OCI-LY1 (cell line): Measurements from ENCODE around the gene ASCC2.

Experiments
- H2AFZ ChIP-seq: fragments of 200-600 bp; sonication (generic), shearing (Covaris generic); 2 replicates; pipeline ENCODE4 v1.6.0; 2014; ENCODE audit warnings: antibody characterized with exemption, mild to moderate bottlenecking, low read length
- H3F3A ChIP-seq: fragments of 200-600 bp; sonication (generic), shearing (Covaris generic); 2 replicates; pipeline ENCODE4 v1.6.0; 2014; ENCODE audit warnings: mild to moderate bottlenecking, antibody characterized with exemption, low read length, moderate library complexity; ENCODE audit not compliant: insufficient read depth
- H3K27ac ChIP-seq: fragments of 200-600 bp; sonication (generic); 2 replicates; pipeline ENCODE4 v1.5.1; 2014; ENCODE audit warnings: low read length, mixed run types, mild to moderate bottlenecking, low read depth; ENCODE audit not compliant: poor library complexity, severe bottlenecking
- H3K27me3 ChIP-seq: fragments of 200-600 bp; sonication (generic); 2 replicates; pipeline ENCODE4 v1.6.0; 2014; ENCODE audit warnings: antibody characterized with exemption, mild to moderate bottlenecking, low read length, moderate library complexity; ENCODE audit not compliant: insufficient read depth
- H3K36me3 ChIP-seq: fragments of 200-600 bp; sonication (generic); 2 replicates; pipeline ENCODE4 v1.6.1; 2014; ENCODE audit warnings: mild to moderate bottlenecking, antibody characterized with exemption, low read length, moderate library complexity, mixed read lengths; ENCODE audit not compliant: insufficient read depth
- H3K4me1 ChIP-seq: fragments of 200-600 bp; sonication (generic); 2 replicates; pipeline ENCODE4 v1.5.1; 2014; ENCODE audit warnings: mild to moderate bottlenecking, low read length, moderate library complexity; ENCODE audit not compliant: insufficient read depth, severe bottlenecking
- H3K4me2 ChIP-seq: fragments of 200-600 bp; sonication (generic), shearing (Covaris generic); 2 replicates; pipeline ENCODE4 v1.6.1; 2014; ENCODE audit warnings: low read length
- H3K4me3 ChIP-seq: fragments of 200-600 bp; sonication (generic); 2 replicates; pipeline ENCODE4 v1.5.1; 2014; ENCODE audit warnings: low read length, low read depth, mild to moderate bottlenecking, mixed read lengths; ENCODE audit not compliant: poor library complexity, severe bottlenecking
- H3K79me2 ChIP-seq: fragments of 200-600 bp; shearing (Covaris generic); 2 replicates; pipeline ENCODE4 v1.6.1; 2016; ENCODE audit warnings: mixed run types, low read length, mixed read lengths; ENCODE audit not compliant: insufficient read depth
- H3K9ac ChIP-seq: fragments of 200-600 bp; sonication (generic), shearing (Covaris generic); 2 replicates; pipeline ENCODE4 v1.6.1; 2014; ENCODE audit warnings: mild to moderate bottlenecking, low read length, mixed read lengths
- H3K9me2 ChIP-seq: fragments of 200-600 bp; sonication (generic), shearing (Covaris generic); 2 replicates; pipeline ENCODE4 v1.6.1; 2014; ENCODE audit warnings: low read depth, mild to moderate bottlenecking, low read length, mixed read lengths
- H3K9me3 ChIP-seq: fragments of 200-600 bp; shearing (Covaris generic); 2 replicates; pipeline ENCODE4 v1.6.1; 2014; ENCODE audit warnings: low read length, mixed read lengths
- H4K20me1 ChIP-seq: fragments of 200-600 bp; sonication (generic), shearing (Covaris generic); 2 replicates; pipeline ENCODE4 v1.6.0; 2016; ENCODE audit warnings: mild to moderate bottlenecking, low read length; ENCODE audit not compliant: insufficient read depth
- EZH2 ChIP-seq: fragments of 200-600 bp; sonication (generic), shearing (Covaris generic); IDR thresholded peaks from 2 replicates; pipeline ENCODE4 v1.8.0; 2017; ENCODE audit warnings: borderline replicate concordance, mixed run types, mild to moderate bottlenecking, antibody characterized with exemption, low read length, moderate library complexity, mixed read lengths
- TF ChIP-seq, protein P1 (sequence below): fragments of 200-600 bp; sonication (generic), shearing (Covaris generic); IDR thresholded peaks from 2 replicates; pipeline ENCODE4 v1.5.1; 2017; ENCODE audit warnings: mild to moderate bottlenecking, antibody characterized with exemption, low read length, moderate library complexity, mixed read lengths

The ASCC2 gene

DNA sequence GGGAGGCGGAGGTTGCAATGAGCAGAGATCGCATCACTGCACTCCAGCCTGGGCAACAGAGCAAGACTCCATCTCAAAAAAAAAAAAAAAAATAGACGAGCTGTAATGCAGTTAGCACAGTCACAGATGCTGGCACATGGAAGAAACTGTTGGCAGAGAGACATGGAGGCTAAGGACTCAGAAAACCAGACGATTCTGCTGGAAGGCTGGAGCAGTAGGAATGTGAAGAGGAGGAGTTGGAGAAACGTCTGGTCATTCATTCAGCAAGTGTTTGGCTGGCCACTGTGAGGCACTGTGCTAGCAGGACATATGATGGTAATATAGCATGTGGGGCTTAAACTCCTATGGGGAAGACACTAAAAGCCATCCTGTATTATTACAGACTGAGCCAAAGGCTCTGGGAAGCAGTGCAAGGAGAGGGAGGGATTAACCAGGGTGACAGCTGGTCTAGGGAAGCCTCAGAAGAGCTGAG, 65.9 kb downstream of the ASCC2 start:
- no peaks in the 10 kb centered on the region for H3K9me3 ChIP-seq

DNA sequence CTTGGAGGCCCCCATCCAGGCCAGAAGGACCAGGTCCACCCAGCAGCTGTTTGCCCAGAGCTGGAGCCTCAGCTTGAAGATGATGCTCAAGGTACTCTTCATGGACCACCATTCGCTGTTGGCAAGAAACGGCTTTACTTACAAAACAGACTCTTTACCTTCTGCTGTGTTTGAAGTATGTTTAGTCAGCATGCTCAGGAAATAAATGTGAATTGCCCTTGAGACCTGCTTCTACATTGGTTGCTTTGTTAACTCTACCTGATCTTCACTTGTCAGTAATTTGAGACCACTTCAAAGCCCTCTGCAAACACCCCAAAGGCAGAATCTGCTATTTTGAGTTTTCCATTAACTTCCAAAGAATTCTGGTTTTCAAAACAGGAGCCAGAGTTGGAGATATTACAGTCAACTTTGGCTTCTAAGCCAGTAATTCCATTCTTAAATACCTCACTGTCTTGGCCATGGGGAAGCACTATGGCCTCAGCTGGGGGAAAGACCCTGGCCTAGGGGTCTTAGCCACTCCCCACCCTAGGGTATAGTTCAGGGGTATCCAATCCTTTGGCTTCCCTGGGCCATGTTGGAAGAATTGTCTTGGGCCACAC, 68.3 kb downstream of the ASCC2 start:
- Histone ChIP-seq H3K9ac (no peak overlapping the region), H4K20me1 (no peaks in the 10 kb centered on the region), H3K27ac (no peak overlapping the region), H3K4me3 (no peak overlapping the region), H3K79me2 (peaks cover 11% of the 10 kb centered on the region), H2AFZ (no peak overlapping the region), H3K4me1 (peaks cover 22% of the 10 kb centered on the region), H3K27me3 (no peaks in the 10 kb centered on the region), H3F3A (no peaks in the 10 kb centered on the region), H3K4me2 (no peak overlapping the region), H3K36me3 (peaks cover 26% of the 10 kb centered on the region), H3K9me2 (no peaks in the 10 kb centered on the region), H3K9me3 (no peaks in the 10 kb centered on the region)
- TF ChIP-seq, protein P1, sequence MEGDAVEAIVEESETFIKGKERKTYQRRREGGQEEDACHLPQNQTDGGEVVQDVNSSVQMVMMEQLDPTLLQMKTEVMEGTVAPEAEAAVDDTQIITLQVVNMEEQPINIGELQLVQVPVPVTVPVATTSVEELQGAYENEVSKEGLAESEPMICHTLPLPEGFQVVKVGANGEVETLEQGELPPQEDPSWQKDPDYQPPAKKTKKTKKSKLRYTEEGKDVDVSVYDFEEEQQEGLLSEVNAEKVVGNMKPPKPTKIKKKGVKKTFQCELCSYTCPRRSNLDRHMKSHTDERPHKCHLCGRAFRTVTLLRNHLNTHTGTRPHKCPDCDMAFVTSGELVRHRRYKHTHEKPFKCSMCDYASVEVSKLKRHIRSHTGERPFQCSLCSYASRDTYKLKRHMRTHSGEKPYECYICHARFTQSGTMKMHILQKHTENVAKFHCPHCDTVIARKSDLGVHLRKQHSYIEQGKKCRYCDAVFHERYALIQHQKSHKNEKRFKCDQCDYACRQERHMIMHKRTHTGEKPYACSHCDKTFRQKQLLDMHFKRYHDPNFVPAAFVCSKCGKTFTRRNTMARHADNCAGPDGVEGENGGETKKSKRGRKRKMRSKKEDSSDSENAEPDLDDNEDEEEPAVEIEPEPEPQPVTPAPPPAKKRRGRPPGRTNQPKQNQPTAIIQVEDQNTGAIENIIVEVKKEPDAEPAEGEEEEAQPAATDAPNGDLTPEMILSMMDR: no peak
- no peak for TF ChIP-seq EZH2

More for the DNA sequence above, 65.9 kb downstream of the ASCC2 start:
- Histone ChIP-seq H3F3A (no peaks in the 10 kb centered on the region), H3K4me1 (peaks cover 13% of the 10 kb centered on the region), H3K4me2 (no peak overlapping the region), H3K4me3 (no peak overlapping the region), H3K9ac (no peak overlapping the region), H3K79me2 (peaks cover 11% of the 10 kb centered on the region), H3K27me3 (no peaks in the 10 kb centered on the region), H3K27ac (no peak overlapping the region), H3K36me3 (peaks cover 26% of the 10 kb centered on the region), H4K20me1 (no peaks in the 10 kb centered on the region), H3K9me2 (no peaks in the 10 kb centered on the region), H2AFZ (no peak overlapping the region)
- TF ChIP-seq EZH2: no peak
- TF ChIP-seq, protein P1: peak; percentile 44

DNA sequence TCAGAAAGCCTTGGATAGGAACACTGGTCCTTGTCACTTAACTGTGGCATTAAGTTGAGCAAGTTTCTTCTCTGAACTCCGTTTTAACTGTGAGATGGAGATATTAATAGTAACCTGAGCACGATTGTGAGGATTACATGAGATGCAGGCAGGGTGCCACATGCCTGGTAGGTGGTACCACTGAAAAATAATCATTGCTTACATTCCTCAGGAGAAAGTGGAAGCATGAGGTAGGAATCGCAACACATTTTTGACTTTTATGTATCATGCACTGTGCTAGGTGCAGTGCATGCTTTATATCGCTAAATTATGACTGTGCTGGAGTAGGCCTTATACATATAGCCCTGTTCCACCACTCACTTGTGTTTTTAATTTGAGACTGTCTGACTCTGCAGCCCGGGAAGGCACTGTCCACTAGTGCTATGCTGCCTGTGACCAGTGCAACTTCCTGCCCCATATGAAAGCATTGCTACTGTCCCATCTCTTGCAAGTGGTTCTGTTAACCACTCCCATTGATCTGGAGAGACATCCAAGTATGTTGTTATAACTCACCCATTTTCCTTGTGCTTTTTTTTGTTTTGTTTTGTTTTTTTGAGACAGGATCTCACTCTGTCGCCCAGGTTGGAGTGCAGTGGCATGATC, 69.9 kb downstream of the ASCC2 start:
- H3K9me3 ChIP-seq: no peaks in the 10 kb centered on the region
- H3K36me3 ChIP-seq: peaks cover 26% of the 10 kb centered on the region
- peak overlapping the region; percentile 79 for H3K4me2 ChIP-seq
- peaks cover 22% of the 10 kb centered on the region for H3K4me1 ChIP-seq
- H3K4me3 ChIP-seq: peak overlapping the region; percentile 80
- no peaks in the 10 kb centered on the region for H3K27me3 ChIP-seq
- H3K9me2 ChIP-seq: no peaks in the 10 kb centered on the region
- peaks cover 11% of the 10 kb centered on the region for H3K79me2 ChIP-seq
- no peak overlapping the region for H3K27ac ChIP-seq
- peak overlapping the region; percentile 85 for H3K9ac ChIP-seq
- no peaks in the 10 kb centered on the region for H4K20me1 ChIP-seq
- TF ChIP-seq, protein P1: no peak
- TF ChIP-seq EZH2: no peak
- no peak overlapping the region for H2AFZ ChIP-seq
- H3F3A ChIP-seq: no peaks in the 10 kb centered on the region
